UCSD-AML1 (cell line): ENCODE data around the gene RAP1GAP.

Source experiments
- DNase-seq: peaks from one replicate; lab custom pipeline; 2025; ENCODE audit not compliant: unreplicated experiment; lab: John Stamatoyannopoulos, UW

Gene RAP1GAP

DNA sequence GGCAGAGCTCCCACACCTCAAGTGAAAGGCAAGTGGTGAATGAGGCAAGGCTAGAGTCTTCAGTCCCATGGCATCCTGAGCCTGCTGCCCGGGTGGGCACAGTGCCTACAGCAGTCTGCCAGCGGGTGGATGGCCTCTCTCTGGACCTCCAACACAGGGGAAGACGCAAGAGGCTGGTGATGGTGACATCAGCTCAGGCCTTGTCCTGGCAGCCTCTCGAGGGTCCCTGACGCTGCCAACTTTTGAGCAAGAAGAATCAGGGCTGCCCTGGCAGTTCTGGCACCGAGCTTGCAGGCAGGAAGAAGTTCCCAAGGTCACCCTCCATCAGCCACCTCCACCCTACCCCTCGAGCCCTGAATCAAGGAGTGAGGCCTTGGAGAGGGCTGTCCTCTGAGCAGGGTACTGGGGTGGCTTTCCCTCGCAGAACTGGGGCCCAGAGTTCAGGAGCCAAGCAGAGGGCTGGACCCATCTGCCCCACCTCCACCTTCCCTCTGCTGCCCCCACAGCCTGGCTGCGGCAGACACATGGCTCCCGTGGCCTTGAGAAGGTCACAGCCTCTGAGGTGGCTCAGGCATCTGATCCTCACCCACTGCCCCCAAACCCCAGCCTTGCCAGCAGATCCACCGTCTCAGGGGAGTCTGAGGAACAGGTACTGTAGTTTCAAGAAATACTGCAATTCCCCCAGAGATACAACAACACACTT lies 5.8 kb downstream of the RAP1GAP start:
- DNase-seq: no peak

DNA sequence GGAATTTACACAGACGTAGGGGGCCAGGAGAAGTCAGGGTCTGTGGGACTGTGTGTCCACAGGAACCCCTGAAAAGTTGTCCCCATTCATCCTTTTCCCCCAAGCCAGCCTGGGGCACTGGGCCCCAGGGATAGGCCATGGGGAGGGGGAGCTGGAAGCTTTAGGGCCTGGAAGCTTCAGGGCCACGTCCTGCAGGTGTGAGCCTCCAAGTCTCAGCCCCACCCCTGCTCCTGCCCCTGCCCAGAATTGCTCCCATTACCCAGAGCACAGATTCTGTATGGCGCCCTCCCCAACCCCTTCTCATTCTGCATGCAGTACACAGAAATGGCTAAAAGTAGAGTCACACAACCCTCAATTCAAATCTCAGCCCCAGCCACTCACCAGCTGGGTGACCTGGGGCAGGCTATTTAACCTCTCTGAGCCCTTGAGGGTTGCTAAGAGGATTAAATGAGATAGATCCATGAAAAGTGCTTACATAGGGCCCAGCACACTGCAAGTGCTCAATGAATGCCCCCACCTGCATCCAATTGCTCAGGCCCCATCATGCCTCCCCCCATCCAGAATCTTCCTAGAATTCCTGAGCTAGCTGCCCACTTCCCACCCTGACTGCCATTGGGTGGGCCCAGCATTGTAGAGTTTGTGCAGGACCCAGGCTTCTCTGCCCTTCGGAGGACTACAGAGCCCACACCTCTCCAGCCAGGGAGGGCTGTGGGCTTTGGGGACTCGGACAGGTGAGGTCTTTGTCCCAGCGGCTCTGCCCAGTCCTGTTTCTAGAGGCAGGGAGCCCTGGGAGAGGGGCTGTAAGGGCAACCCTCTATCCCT lies 6.5 kb downstream of the RAP1GAP start:
- no peak for DNase-seq

DNA sequence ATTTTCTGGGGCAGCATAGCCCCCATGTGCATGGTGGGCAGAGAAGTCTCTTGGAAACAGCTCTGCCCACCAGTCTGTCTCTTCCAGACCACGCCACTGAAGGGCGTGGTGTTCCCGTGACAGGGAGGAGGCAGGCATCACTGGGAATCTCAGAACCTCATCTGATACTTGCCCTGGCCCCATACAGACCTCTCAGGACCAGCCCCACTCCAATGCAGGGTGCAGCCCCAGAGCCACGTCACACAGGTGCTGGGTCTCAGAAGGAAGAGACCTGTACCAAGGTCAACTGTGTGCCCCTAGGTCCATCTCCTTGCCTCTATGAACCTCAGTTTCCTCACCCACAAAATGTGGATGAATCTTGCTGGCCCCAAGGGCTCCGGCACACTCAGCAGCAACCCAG lies 7.3 kb downstream of the RAP1GAP start:
- DNase-seq: no peak

DNA sequence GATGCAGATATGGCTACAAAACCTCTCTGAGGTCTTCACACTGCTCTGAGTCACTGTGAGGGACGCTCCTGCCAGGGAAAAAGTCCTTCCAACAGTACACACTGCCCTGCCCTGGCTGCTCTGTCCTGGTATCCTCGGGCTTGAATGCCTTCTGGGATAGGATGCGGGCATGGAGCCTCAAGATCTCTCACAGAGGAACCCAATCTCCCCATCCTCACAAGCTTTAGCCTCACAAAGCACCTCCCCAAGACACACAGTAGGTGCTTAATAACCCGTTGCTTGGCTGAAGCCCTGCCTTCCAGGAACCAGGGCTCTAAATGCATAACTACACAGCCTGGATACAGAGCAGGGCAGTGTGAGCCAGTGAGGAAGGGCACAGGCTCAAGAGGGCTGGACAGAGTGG lies 9.2 kb downstream of the RAP1GAP start:
- no peak for DNase-seq

DNA sequence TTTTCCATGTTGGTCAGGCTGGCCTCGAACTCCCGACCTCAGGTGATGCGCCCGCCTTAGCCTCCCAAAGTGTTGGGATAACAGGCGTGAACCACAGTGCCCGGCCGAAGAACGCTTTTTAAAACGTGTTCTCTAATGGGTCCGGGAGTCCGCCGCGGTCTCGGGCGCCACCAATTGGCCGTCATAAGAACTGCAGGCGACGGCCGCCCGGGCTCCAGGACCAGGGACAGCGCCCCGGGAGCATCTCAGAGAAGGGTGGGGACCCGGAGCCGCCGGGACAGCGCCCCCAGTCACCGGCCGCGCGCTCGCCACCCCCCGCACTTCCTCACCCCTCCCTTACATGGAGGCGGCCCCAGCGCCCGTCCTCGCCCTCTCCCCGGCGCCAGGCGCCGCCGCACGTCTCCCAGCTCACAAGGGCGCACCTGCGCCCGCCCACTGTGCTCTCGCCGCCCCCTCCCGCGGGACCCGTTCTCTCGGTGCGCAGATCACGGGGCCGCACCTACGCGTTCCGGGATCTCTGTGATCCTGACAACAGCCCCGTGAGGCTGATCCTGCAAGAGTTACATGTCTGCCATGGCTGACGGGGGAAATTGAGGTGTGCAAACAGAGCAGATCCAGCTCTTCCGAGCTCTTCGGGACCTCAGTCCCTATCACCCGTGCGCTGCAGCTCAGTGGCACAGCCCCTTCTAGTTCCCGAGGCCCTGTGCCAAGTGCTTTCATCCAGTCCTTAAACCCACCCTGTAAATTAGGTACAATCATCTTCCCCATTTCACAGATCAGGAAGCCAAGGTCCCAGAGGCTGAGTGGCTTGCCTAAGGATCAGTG lies 9.8 kb downstream of the RAP1GAP start:
- peak; percentile 79 for DNase-seq

DNA sequence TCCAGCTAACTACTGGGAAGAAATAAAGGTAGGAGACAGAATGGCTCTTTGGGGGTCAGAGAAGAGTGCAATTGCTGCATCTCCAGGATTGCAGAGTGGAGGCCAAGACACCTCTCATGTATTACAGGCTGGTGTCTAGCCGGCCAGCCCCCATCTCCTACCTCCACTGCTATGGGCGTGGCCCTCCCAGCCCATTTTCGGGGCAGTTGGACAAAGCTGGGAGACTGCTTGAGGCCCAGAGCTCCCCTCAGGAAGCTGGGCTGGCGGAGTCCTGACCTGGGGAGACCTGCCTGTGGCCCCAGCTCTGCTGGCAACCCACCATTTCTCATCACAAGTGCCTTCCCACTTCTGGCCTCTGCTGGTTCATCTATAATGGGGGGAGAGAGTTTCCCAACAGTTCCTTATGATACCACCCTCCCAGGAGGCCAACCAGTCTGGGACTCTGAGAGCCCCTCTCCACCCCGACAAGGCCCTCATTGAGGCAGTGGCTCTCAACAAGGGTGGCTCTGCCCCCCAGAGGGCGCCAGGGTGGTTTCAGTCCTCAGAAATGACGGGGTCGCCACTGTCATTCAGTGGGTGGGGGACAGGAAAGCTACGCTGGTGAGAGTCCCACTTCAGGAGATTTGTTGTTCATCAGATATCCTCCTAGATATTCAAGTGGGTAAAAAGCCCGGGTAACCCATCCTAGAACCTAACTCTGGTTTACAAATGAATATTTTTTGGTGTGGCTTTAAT lies 11.5 kb downstream of the RAP1GAP start:
- DNase-seq: no peak

DNA sequence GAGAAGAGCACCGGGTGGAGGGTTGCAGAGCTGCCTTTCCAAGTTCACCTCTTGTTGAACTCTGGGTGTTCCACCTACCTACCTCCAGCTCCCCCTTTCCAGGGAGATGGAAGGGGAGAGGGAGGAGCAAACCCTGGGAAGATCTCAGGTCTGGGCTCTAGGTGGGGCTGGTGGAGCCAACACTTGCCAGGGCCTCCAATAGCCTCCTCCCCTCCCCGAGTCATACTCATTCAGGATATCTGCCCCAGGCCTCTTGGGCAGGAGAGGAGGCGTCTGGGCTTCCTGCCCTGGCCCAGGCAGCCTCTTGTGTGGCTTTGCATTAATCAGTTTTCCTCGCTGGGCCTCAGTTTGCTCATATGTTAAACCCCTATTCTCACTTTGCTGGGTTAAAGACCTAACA lies 13.4 kb downstream of the RAP1GAP start:
- DNase-seq: peak; percentile 27

DNA sequence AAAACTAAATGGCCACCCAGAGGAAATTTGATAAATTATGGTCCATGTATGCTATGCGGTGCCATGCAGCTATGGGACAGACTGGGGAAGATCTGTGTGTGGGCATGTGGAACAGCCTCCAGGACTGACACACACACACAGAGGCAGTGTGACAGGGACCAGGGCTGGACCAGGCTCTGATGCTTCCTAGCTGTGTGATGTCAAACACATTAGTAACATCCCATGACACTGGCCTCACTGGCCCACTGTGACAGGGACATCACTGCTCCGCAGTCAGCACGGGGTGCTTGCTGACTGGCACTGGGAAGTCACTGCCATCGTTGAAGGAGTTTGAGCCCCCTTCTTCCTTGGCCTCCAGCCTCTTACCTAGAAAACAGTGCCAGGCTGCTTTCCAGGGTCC lies 13.9 kb downstream of the RAP1GAP start:
- DNase-seq: no peak

DNA sequence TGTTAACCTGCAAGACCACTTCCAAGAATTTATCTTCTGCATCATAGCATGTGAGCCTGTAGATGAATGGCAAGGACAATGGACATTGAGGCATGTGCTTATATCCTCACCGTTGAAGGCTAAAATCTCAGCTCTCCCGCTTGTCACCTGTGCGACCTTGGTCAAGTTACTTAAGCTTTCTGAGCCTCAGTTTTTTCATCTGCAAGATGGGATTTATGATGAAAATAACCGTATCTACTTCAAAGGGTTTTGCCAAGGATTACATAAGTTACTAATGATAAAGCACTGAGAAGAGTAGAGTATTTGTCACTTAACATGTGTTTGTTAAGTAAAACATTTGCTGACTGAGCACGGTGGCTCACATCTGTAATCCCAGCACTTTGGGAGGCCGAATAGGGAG lies 14.9 kb downstream of the RAP1GAP start:
- DNase-seq: no peak

DNA sequence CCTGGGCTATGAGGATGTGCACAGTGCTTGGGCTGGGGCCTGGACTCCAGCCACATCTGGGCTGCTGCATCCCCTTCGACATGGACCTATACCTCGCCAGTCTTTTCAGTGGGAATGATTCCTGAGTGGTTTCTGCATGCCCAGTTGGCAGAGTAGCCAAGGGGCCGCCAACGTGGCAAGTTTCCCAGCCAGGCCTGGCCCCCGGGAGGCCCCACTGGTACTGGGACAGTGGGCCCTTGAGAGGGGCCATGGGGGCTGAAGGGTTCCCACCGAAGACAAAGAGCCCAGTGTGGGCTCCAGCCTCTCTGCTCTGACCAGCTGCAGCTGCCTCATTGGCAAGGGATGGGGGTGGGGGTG lies 15.4 kb downstream of the RAP1GAP start:
- DNase-seq: no peak

DNA sequence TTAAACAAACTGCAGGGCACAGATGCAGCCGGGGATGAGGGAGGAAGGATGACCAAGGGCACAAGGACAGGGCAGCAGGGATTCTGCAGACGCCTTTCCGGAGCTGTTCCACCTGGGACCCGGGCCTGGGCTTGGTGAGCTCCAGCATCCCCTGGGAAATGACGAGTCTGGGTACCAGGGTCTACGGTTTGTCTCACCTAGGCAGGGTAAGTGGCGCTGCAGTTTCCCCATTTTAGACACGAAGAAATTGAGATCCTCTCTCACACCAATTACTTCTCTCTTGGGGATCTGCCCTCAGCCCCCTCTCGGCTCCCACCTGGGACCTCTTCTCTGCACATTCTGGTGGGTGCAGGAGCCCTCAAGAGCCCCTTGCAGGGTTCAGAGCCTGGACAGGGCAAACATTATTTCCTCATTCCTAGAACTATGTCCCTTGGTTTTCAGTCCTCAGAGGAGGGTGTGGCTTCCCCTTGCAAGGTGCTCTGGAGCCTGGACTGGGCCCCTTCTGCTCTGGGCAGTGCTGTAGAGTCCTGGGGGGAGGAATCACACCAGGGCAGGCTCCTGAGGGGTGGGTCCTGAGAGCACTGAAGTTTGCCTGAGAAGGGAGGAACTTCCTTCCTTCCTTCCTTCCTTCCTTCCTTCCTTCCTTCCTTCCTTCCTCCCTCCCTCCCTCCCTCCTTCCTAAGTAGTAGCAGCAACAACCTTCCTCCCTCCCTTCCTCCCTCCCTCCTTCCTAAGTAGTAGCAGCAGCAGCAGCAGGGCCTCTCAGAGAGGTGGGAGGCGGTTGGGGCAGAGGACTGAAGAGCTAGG lies 16.0 kb downstream of the RAP1GAP start:
- DNase-seq: no peak

DNA sequence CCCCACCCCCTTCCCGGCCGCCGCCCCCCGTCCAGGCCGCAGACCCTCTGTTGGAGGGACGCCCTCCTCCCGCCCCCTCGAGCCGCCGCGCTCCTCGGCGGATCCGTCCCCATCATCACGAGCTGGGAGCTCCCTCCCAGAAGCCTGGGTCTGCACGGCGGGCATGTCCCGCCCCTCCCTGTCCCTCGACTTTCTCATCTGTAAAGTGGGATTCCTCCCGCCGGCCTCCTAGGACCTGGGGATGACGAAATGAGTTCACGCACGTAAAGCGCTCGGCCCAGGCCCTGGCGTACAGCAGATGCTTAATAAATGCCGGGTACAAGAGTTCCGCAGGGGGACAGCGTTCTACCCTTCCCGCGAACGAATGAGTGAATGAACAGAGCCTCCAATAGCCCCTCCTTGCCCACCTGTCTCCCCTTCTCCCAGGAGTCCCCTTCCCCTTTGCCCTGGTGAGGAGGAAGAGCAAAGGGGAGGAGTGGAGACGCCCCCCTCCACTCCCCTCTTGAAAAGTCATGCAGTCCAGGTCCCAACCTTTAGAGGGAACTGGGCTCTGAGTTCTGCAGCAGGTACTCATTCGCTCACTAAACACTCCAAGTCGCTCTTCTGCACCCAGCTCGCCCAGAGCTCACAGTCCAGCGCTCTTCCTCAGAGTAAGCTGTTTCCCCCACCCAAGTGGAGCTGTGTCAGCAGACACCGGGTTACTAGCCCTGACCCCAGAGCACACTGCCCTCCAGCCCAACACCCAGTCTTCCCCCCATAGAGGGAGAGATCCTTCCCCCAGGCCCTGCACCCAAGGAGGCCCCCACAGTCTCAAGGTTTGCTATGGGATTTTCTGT lies 16.8 kb downstream of the RAP1GAP start:
- no peak for DNase-seq

DNA sequence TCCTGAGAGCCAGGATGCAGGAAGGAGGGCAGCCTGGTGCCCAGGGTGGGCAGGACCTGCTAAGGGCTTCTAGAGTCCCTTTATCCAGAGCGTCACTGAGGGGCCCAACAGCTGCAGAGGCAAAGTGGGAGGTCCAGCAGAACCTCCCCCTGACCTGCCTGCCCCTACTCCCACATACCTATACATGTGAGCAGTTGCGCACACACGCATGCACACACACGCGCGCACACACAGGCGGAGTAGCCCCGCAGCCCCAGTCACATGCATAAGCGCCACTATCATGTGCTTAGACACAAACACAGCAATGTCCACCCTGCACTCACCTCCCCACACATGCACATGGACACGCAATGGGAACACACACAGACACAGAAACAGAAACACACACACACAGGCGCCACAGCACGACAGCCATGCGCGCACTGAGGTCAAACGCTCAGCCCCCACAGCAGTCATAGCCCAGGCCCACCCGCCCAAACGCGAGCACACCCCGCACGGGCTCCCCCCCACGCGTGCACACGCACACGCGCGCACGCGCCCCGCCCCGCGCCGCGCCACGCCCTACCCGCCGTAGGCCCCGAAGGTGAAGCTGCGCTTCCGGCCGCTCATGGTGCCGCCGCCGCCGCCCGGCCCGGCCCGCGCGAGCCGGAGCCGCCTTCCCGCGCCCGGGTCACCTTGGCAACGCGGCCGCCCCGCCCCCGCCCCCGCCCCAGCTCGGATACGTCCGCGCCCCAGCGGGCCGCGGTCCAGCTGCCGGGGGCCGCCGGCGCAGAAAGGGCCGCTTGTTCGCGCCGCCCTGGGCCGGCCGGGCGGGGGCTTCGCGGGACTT lies 17.7 kb downstream of the RAP1GAP start:
- no peak for DNase-seq

DNA sequence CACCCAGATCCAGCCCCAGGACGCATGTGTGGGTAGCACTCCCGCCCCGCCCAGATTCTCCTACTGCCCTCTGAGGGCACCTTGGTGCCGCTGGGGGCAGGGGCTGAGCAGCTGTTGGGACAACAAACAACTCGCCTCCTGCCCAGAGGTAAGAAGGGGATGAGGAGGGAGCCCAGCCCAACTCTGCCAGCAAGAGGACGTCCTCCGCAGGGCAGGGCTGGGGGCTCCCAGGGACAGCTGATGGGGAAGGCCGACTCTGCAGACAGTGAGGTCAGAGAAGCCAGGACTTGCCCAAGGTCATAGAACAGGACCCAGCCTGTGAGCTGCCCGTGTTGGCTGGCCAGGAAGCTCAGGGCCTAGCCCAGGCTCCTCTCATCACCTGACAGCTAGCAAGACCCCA lies 18.8 kb downstream of the RAP1GAP start:
- DNase-seq: no peak

DNA sequence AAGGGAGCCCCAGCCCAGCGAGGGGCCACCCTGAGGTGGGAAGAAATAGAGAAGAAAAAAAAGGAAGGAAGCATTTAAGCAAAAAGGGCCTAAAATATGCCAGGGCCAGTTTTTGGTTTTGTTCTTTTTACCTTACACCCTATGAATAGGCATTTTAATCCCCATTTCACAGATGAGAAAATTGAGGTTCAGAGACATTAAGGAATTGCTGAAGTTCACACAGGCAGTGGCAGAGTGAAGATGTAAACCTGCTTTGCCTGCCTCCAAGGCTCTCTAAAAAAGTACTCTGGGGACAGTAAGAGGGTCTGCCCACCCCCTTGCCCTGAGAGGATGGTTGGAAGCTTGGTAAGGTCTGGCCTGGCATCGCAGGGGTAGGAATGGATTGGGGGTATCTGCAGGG lies 19.8 kb downstream of the RAP1GAP start:
- no peak for DNase-seq

DNA sequence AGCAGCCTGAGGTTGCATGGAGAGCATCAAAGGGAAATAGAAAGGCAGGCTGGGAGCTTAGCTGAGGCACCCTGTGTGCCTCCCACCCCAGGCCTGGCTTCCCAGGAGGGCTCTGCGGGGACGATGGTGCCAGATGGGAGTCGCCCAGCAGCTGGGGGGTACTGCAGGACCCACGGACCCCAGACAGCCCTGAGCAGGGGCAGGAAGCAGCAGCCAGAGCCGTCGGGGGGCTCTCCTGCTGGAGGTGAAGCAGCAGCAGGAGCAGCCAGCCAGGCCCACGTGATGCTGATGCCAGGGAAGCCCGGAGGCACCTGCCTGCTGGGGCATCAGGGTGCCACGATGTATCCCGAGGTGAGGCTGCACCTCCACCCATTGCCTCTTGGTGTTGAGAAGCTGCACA lies 20.4 kb downstream of the RAP1GAP start:
- no peak for DNase-seq

DNA sequence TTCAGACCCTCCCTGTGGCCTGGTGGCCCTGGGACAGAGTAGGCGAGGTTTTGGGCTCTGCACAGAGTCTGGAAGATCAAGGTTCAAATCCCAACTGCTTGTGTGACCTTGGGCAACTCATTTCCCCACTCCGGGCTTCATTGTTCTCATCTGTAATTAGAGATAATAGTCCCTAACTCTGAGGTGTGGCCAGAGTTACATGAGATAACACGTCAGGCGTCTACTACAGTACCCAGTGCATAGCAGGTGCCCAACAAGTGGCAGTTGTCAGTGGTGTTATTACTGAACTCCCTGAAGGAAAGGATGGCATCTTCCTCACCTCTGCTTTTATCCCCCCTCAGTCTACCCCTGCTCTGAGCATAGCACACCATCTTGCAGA lies 20.8 kb downstream of the RAP1GAP start:
- no peak for DNase-seq

DNA sequence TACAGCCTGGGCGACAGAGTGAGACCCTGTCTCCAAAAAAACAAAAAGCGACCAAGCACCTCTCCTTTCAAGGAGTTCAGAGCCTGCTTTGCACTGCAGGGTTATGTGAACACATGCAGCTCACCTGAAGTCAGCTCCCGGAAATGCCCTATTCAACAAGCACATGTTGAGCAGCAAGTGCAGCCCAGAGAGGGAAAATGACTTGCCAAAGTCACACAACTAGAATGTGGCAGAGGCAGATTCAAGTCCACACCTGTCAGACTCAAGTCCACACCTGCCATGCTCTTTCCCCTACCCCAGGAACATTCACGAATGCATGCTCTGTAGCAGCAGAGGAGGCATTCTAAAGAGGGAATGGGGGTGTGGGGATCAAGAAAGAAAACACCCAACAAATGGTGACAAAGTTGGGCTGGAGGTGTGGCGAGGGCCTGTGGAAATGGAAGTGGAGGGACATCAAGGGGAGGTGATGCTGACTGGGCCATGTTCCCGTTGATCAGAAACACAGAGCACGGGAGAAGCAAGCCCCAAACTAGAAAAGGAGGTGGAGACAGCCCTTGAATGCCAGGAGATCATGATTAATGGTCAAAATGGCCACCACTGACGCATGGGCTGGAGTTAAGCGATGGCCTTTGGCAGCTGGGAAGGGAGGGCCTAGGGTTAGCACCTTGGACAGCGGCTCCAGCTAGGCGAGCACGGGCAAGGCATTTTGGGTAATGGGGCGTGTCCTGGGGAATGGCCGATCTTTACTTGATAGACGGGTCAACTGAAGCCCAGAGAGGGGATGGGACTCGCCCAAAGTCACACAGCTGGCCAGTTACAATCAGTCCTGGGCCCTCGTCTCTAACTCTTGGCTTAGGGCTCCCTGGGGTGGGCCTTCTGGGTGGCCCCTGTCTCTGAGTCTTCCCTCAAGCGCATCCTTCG lies 21.5 kb downstream of the RAP1GAP start:
- peak; percentile 71 for DNase-seq
